HG02840 (cell line): ENCODE measurements around the gene SLAMF7.
"Not testable (repeated sequence)": the region's sequence is repeated elsewhere in the genome, so short reads cannot be mapped to it uniquely, and the experiment has no call there.

Experiments used
- ATAC-seq: cut with Tn5 transposase; IDR thresholded peaks from one replicate; pipeline ENCODE4 v1.9.1; 2021; ENCODE audit warnings: mild to moderate bottlenecking, moderate library complexity, moderate number of reproducible peaks; ENCODE audit not compliant: unreplicated experiment, low FRiP score

SLAMF7 gene

GRCh38 chr1:160739098-160739511 is at the start of gene SLAMF7:
Gene SLAMF7 (plus strand): TSS chr1:160739247. CDS start chr1:160739302, 55 bp downstream.
- peak; percentile 44 for ATAC-seq

- ATAC-seq = not testable (repeated sequence)
Measured at GRCh38 chr1:160692390-160692789, 46.7 kb upstream of the SLAMF7 start.

- no peak for ATAC-seq
Measured at GRCh38 chr1:160702100-160702499, 36.9 kb upstream of the SLAMF7 start.

GRCh38 chr1:160704250-160704649 is 34.8 kb upstream of the SLAMF7 start:
- ATAC-seq = no peak

- ATAC-seq = not testable (repeated sequence)
Measured at GRCh38 chr1:160705212-160705621, 33.8 kb upstream of the SLAMF7 start.

GRCh38 chr1:160705742-160706141 is 33.3 kb upstream of the SLAMF7 start:
- no peak for ATAC-seq

GRCh38 chr1:160706526-160707235 is 32.4 kb upstream of the SLAMF7 start:
- ATAC-seq = no peak

GRCh38 chr1:160707236-160708064 is 31.6 kb upstream of the SLAMF7 start:
- ATAC-seq = no peak

- no peak for ATAC-seq
Measured at GRCh38 chr1:160708118-160708517, 30.9 kb upstream of the SLAMF7 start.

GRCh38 chr1:160708801-160709200 is 30.2 kb upstream of the SLAMF7 start:
- ATAC-seq = no peak

- no peak for ATAC-seq
Measured at GRCh38 chr1:160709715-160710114, 29.3 kb upstream of the SLAMF7 start.

GRCh38 chr1:160710517-160711252 is 28.4 kb upstream of the SLAMF7 start:
- ATAC-seq = no peak

GRCh38 chr1:160711276-160711601 is 27.8 kb upstream of the SLAMF7 start:
- ATAC-seq = no peak

- peak; percentile 38 for ATAC-seq
Measured at GRCh38 chr1:160711602-160712311, 27.3 kb upstream of the SLAMF7 start, which contains the start of gene CD48. Gene CD48 (minus strand): TSS chr1:160711822. CDS start chr1:160711763, 59 bp downstream.

GRCh38 chr1:160712525-160713080 is 26.4 kb upstream of the SLAMF7 start:
- not testable (repeated sequence) for ATAC-seq

- no peak for ATAC-seq
Measured at GRCh38 chr1:160713161-160713560, 25.9 kb upstream of the SLAMF7 start.

- ATAC-seq = not testable (repeated sequence)
Measured at GRCh38 chr1:160714034-160714648, 24.9 kb upstream of the SLAMF7 start.

- no peak for ATAC-seq
Measured at GRCh38 chr1:160716013-160716412, 23.0 kb upstream of the SLAMF7 start.

GRCh38 chr1:160717306-160717705 is 21.7 kb upstream of the SLAMF7 start:
- no peak for ATAC-seq

- ATAC-seq = no peak
Measured at GRCh38 chr1:160718210-160718609, 20.8 kb upstream of the SLAMF7 start.
